ENCODE measurements around the gene DNAI1. TPM values are rescaled to one million over a fixed set of nuclear protein-coding genes. Genes with fewer than 3 reads are reported as not detected.

DNAI1 gene
- polyA plus RNA-seq, 1 experiment, result not detected

- POLR2A ChIA-PET, result no interaction called here
- Histone ChIP-seq H3K4me3 (ENCODE audit: low read depth, low read length) (no peak overlapping the region), H3K27me3 (ENCODE audit: control insufficient read depth, insufficient read depth, low read length) (peaks cover 9% of the 10 kb centered on the region), H3K36me3 (ENCODE audit: control insufficient read depth, insufficient read depth, low read length) (no peaks in the 10 kb centered on the region)
- CTCF ChIA-PET, result interaction anchor here (0.5 to 3.0 kb wide), 6 partner anchors 11 to 183 kb away, joined by 3 to 23 read pairs (median 3); no protein-coding TSS in a partner anchor
- TF ChIP-seq CTCF (IDR thresholded peaks at IDR 0.05; ENCODE audit: insufficient read depth, low read depth, low read length), result no peak
- DNase-seq (ENCODE audit: low read depth), result no peak
These were observed 55.1 kb downstream of the DNAI1 start for GRCh38 chr9:34513567-34514214.

GRCh38 chr9:34514401-34514800, 55.8 kb downstream of the DNAI1 start:
- Histone ChIP-seq H3K36me3 (ENCODE audit: control insufficient read depth, insufficient read depth, low read length) (no peaks in the 10 kb centered on the region), H3K4me3 (ENCODE audit: low read depth, low read length) (no peak overlapping the region), H3K27me3 (ENCODE audit: control insufficient read depth, insufficient read depth, low read length) (peaks cover 9% of the 10 kb centered on the region)
- ChIA-PET POLR2A (no interaction called here), CTCF (interaction anchor here (0.5 to 3.0 kb wide), 3 partner anchors 13 to 184 kb away, joined by 3 to 23 read pairs (median 6); no protein-coding TSS in a partner anchor)
- TF ChIP-seq CTCF (IDR thresholded peaks at IDR 0.05; ENCODE audit: insufficient read depth, low read depth, low read length), result no peak
- DNase-seq (ENCODE audit: low read depth), result no peak

- H3K27me3 ChIP-seq (ENCODE audit: control insufficient read depth, insufficient read depth, low read length), result peaks cover 12% of the 10 kb centered on the region
- POLR2A ChIA-PET, result no interaction called here
- TF ChIP-seq CTCF (IDR thresholded peaks at IDR 0.05; ENCODE audit: insufficient read depth, low read depth, low read length), result no peak
These were observed 56.2 kb downstream of the DNAI1 start for GRCh38 chr9:34514816-34515215.

GRCh38 chr9:34515959-34516358, 57.4 kb downstream of the DNAI1 start:
- no peak overlapping the region for H3K4me3 ChIP-seq (ENCODE audit: low read depth, low read length)
- no peak for DNase-seq (ENCODE audit: low read depth)
- POLR2A ChIA-PET, result no interaction called here
- TF ChIP-seq CTCF (IDR thresholded peaks at IDR 0.05; ENCODE audit: insufficient read depth, low read depth, low read length), result no peak
- peaks cover 7% of the 10 kb centered on the region for H3K27me3 ChIP-seq (ENCODE audit: control insufficient read depth, insufficient read depth, low read length)
- no peaks in the 10 kb centered on the region for H3K36me3 ChIP-seq (ENCODE audit: control insufficient read depth, insufficient read depth, low read length)
- CTCF ChIA-PET, result no interaction called here

More at GRCh38 chr9:34514816-34515215, 56.2 kb downstream of the DNAI1 start:
- Histone ChIP-seq H3K4me3 (ENCODE audit: low read depth, low read length) (no peak overlapping the region), H3K36me3 (ENCODE audit: control insufficient read depth, insufficient read depth, low read length) (no peaks in the 10 kb centered on the region)
- no peak for DNase-seq (ENCODE audit: low read depth)
- CTCF ChIA-PET, result interaction anchor here (3.0 kb wide), 1 partner anchor 14 kb away, joined by 23 read pairs; no protein-coding TSS in a partner anchor

- no peaks in the 10 kb centered on the region for H3K36me3 ChIP-seq (ENCODE audit: control insufficient read depth, insufficient read depth, low read length)
- H3K4me3 ChIP-seq (ENCODE audit: low read depth, low read length), result no peak overlapping the region
- ChIA-PET POLR2A (no interaction called here), CTCF (interaction anchor here (1.3 to 1.9 kb wide), 2 partner anchors 15 to 74 kb away, joined by 3 to 6 read pairs; no protein-coding TSS in a partner anchor)
- DNase-seq (ENCODE audit: low read depth), result no peak
- H3K27me3 ChIP-seq (ENCODE audit: control insufficient read depth, insufficient read depth, low read length), result peaks cover 11% of the 10 kb centered on the region
- no peak for TF ChIP-seq CTCF (IDR thresholded peaks at IDR 0.05; ENCODE audit: insufficient read depth, low read depth, low read length)
These were observed 58.6 kb downstream of the DNAI1 start for GRCh38 chr9:34517185-34517584.
